Ramos (cell line): ENCODE measurements around the gene NDUFAF2.
"Not testable (repeated sequence)": the region's sequence is repeated elsewhere in the genome, so short reads cannot be mapped to it uniquely, and the experiment has no call there.

Source experiments
- in situ Hi-C: fragments of 300-500 bp; cut with MboI; formaldehyde crosslinking; loops from one replicate; pipeline ENCODE4 v1.14.3; 2022; ENCODE audit warnings: low sequenced_read_pairs; ENCODE audit not compliant: unreplicated experiment

Gene NDUFAF2

DNA sequence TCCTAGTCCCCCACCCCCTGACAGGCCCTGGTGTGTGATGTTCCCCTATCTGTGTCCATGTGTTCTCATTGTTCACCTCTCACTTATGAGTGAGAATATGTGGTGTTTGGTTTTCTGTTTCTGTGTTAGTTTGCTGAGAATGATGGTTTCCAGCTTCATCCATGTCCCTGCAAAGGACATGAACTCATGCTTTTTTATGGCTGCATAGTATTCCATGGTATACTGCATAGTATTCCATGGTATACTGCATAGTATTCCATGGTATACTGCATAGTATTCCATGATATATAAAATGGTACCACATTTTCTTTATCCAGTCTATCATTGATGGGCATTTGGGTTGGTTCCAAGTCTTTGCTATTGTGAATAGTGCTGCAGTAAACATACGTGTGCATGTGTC, 86.3 kb downstream of the NDUFAF2 start:
- in situ Hi-C loops: not testable (repeated sequence)

DNA sequence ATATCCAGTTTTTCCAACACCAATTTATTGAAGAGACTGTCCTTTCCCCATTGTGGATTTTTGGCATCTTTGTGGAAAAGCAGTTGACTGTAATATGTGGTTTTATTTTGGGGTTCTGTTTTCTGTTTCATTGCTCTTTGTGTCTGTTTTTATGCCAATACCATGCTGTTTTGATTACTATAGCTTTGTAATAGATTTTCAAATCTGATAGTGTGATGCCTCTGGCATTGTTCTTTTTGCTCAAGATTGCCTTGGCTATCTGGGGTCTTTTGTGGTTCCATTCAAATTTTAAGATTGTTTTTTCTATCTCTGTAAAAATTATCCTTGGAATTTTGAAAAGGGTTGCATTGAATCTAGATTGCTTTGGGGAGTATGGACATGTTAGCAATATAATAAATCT, 99.5 kb downstream of the NDUFAF2 start:
- in situ Hi-C loops: no loop called here

DNA sequence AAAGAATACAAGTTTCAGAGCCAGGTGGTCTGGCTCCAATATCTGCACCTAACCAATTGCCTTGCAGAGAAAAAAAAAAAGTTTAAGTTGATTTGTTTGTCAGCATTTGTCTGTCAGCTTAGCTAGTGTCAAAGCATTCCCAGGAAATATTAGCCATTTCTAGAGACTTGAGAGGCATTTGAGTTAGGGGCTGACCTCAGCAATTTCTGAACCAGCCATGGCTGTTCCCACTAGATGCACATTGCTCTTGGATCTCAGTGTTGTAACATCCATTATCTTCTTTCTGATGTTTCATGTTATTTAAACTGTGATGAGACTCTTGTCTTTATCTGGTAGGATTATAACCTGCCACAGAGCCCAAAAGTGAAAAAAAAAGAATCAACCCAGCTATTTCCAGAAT, 102.3 kb downstream of the NDUFAF2 start:
- in situ Hi-C loops: no loop called here

DNA sequence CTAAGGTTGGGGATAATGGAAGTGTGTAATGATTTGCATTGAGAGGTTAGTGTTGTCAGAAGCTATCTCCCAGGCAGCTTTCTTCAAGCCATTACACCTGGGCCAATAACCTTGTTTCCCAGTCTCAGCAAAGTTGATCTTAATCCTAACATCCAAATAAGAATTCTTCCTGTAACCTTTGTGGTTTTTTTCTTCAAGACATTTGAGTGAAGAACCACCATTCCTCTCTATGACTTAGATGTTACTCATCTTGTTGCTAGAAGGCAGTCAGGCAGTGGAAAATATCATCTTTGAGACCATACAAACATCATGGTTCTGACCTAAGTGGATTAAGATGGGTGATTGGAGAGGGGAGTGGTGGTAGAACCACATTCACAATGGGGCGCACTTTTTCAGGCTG, 103.5 kb downstream of the NDUFAF2 start:
- in situ Hi-C loops: no loop called here

DNA sequence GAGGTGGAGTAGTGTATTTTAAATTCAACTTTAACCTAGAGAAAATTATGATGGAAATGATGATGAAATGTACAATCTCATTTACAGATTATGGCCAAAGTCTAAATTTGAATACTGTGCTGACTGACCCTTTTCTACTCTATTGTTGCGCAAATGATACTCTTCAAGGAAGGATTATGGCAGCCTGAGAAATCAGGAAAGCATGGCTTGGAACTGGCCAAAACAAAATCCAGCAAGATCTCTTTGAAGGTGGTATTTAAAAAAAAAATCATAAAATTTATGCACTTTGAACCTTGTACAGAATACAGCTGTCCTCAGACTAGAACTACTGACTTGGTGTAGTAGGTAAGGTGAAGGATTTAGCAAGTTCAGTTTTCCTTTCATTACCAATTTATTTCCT, 105.3 kb downstream of the NDUFAF2 start:
- in situ Hi-C loops: no loop called here

DNA sequence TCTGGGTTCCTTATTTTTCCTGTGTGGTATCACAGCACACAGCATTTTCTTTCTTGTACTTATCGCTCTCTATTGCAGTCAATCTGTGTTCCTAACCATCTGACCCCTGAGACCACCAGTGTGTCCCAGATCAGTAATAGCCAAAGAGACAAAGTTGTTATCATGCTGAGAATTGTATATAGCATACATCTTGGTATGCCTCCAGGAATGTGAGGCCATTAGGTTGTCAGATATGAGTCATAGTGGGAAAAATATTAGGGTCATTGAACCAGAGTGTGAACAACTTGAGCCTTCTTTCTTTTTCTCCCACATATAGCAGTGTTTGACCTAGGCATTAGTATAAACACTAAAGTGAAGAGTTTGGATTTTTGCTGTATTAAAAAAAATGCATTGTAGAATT, 106.3 kb downstream of the NDUFAF2 start:
- in situ Hi-C loops: no loop called here

DNA sequence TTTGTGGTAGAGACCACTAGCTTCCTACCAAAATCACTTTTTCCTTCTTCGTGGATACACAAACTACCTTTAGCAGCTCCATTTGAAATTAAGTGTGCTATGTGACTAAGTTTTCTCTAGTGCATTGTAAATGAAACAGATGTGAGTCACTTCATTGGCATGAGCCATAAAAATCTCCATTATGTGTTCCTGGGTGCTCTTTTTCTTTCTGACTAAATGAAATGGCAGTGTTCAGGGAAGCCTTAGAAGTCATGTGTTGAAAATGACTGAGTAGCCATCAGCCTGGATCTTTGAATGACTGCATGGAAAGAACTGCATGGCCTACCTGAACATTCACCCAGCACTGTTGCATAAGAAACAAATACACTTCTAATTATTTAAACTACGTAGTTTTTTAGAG, 107.9 kb downstream of the NDUFAF2 start:
- in situ Hi-C loops: no loop called here

DNA sequence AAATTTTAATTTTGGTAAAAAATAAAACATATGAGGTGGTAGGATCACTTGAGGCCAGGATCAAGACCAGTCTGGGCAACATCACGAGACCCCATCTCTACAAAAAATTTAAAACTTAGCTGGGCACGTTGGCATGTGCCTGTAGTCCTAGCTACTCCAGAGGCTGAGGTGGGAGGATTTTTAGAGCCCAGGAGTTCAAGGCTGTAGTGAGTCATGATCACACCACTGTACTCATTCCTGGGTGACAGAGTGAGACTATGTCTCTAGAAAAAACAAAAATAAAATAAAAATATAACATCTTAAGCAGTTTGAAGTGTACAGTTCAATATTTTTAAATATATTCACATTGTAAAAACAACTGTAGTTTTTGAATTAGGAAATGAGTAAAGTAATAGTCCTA, 108.9 kb downstream of the NDUFAF2 start:
- in situ Hi-C loops: no loop called here

DNA sequence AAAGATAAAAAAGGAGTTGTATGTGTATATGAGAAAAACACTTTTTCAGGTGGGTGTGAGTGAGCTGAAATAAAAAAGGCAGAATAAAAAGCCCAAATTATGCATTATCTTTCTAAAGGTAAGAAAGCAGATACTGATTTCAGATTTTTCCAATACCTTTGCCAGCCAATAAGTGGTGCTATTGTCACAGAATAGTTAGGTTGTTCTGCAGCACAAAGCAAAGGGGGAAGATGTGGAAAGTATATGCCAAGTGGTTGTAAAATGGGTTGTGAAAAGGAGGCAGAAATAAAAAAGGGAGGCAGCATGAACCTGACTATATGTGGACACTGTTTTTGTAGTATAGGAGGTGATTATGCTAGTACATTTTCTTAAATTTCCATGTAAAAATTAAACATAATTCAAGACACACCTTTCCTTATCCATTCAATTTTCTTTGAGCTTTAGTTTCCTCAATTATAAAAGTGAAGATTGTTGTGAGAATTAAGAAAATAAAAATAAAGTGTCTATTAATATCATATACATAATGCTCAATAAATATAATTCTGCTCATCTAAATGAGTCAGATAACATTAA, 110.5 kb downstream of the NDUFAF2 start:
- in situ Hi-C loops: no loop called here

DNA sequence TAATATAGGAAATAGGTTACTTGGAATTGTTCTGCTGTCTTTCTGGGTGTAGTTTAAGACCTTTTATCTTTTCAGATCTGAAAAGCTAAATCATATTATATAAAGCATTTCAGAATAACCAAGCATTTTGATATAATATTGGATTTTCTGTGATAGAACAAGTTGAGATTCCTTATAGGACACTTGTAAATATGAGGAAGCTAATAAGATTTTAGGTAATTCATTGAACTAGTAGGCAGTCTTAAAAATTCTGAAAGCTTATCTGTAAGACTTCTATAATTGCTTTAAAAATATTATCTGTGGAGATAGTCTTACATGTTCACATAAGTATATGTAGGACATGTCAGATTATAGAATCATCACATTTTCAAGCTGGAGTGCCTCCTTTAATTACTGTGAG, 114.5 kb downstream of the NDUFAF2 start:
- in situ Hi-C loops: no loop called here

DNA sequence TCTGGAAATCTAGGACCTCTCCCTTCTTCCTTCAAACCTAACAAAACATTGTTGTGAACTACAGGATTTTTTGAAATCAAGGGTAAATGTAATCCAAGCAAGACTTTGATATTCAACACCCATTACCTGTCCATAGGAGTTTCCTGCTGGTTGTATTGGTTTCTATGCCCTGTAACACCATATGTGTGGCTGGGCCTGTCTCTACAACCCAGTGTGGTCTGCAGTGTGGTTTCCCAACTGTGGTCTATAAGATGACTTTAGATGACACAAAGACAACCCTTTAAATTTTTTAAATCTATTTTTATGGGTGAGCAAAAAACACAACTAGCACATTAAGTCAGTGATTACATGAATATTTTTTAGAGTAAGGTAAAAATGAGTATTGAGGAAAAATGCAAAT, 124.1 kb downstream of the NDUFAF2 start:
- in situ Hi-C loops: no loop called here

DNA sequence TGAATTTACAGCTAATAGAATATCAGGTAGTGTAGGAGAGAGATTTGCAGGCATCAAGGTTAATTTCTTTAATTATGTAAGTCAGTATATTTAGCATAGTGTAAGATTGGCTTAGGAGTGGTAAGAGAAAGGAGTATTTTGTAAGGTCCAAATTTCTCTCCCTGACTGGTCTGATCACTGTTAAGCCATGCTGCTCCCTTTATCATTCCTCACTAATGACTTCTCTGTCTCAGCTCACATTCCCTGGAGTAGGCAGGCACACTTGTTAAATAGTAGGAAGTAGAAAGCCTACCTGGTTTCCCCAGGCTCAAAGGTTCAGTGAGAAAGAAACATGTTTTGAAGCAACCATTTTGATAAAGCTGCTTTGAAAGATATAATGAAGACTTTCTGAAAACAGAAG, 126.5 kb downstream of the NDUFAF2 start:
- in situ Hi-C loops: no loop called here

DNA sequence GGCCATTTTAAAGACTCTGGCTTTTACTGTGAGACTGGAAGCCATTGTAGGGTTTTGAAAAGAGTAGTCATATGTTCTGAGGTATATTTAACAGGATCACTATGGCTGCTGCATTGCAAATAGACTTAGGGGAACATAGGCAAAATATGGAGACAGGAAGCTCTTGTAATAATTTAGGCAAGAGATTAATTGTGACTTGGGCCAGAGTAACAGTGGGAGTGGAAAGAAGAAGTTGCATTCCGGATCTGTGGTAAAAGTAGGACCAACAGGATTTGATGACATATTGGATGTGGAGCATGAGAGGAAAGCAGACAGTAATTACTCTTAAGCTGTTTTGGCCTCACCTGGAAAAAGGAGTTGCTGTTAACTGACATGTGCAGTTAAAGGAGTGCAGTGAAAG, 131.6 kb downstream of the NDUFAF2 start:
- in situ Hi-C loops: no loop called here

DNA sequence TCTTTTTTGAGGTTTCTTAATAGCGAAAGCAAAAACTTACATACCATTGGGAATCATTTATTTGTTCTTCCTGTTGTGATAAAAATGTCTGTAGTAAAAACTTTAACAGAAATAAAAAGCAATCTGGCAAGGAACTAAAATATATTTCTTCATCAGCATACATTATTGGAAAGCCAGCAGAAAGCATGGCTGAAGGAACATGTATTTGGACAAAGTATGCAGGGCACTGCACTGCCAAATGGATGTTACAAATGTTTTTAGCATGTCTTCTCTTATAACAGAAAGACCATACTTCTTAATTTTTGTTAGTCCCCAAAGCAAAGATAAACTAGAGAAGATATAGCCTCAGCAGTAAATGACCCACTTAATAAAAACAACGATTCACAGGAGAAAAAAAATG, 136.7 kb downstream of the NDUFAF2 start:
- in situ Hi-C loops: no loop called here

DNA sequence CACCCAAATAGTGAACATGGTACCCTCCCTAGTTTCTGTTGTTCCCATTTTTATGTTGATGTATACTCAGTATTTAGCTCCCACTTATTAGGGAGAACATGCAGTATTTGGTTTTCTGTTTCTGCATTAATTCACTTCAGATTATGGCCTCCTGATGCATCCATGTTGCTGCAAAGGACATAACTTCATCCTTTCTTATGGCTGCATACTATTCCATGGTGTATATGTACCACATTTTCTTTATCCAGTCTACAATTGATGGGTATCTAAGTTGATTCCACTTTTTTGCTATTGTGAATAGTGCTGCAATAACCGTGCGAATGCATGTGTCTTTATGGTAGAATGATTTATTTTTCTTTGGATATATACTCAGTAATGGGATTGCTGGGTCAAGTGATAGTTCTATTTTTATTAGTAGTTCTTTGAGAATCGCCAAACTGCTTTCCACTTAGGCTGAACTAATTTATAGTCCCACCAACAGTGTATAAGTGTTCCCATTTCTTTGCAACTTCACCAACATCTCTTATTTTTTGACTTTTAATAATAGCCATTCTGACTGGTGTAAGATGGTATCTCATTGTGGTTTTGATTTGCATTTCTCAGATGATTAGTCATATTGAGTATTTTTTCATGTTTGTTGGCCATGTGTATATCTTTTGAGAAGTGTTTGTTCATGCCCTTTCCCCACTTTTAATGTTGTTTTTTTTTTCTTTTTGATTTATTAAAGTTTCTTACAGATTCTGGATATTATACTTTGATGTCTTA, 137.7 kb downstream of the NDUFAF2 start:
- in situ Hi-C loops: no loop called here

DNA sequence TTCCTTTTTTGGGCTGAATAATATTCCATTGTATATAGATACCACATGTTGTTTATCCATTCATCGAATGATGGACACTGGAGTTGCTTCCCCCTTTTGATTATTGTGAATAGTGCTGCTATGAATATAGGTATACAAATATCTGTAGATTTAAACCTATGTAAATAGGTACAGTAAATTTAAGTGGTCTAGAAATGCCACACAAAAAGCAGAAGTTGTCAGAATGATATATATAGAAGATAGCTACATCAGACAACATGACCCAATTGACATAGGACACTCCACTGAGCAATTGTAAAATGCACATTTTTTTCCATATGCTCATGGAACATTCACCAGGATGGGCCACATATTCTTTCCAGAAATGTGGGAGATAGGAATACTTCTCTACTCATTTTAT, 139.7 kb downstream of the NDUFAF2 start:
- in situ Hi-C loops: no loop called here

DNA sequence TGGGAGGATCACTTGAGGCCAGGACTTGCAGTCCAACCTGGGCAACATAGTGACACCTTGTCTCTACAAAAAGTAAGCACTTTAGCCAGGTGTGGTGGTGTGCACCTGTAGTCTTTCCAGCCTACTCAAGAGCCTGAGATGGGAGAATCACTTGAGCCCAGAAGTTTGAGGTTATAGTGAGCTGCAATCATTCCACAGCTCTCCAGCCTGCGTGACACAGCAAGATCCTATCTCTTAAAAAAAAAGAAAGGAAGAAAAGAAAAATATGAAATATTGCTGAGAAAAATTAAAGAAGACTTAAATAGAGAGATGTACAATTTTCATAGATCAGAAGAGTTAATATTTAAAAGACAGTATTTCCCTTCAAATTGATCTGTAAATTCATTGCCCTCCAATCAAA, 140.9 kb downstream of the NDUFAF2 start:
- in situ Hi-C loops: no loop called here

DNA sequence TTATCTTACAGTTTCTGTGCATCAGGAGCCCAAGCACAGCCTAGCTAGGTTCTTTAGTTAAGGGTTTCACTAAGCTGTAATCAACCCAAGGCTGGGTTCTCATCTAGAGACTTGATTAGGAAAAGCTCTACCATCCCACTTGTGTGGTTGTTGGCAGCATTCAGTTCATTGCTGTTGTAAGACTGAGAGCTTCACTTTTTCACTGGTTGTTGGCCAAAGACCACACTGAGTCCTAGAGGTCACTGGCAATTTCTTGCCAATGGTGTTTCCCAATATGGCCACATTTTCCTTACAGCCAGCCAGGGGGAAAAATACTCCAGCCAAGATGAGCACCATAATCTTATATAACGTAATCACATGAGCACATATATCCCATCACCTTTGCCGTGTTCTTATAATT, 142.9 kb downstream of the NDUFAF2 start:
- in situ Hi-C loops: no loop called here

DNA sequence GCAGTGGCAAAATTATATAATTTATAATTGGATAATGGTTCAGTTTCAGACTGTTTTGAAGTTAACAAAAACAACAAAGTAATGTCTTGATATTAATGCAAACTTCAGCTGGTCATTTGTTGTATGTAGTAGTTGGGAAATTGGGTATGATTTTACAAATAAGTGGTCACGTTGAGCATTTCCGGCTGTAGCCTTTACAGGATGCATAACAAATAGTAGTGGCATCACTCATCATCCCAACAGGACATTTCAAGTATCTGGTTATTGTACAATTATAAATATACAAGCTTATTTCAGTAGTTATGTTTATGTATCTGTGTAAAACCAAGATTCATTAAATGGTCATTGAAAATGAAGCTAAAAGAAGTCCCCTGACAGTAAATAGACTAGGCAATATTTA, 144.3 kb downstream of the NDUFAF2 start:
- in situ Hi-C loops: no loop called here

DNA sequence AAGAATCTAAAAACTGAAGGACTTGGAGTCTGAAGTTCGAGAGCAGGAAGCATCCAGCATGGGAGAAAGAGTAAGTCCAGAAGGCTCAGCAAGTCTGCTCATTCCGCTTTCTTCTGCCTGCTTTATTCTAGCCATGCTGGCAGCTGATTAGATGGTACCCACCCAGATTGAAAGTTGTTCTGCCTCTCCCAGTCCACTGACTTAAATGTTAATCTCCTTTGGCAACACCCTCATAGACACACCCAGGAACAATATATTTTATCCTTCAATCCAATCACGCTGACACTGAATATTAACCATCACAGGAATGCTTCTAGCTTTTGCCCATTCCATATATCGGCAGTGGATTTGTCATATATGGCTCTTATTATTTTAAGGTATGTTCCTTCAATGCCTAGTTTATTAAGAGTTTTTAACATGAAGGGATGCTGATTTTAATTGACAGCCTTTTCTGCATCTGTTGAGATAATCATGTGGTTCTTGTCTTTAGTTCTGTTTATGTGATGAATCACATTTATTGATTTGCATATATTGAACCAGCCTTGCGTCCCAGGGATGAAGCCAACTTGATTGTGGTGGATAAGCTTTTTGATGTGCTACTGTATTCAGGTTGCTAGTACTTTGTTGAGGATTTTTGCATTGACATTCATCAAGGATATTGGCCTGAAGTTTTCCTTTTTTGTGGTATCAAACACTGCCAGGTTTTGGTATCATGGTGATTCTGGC, 148.2 kb downstream of the NDUFAF2 start:
- in situ Hi-C loops: not testable (repeated sequence)

DNA sequence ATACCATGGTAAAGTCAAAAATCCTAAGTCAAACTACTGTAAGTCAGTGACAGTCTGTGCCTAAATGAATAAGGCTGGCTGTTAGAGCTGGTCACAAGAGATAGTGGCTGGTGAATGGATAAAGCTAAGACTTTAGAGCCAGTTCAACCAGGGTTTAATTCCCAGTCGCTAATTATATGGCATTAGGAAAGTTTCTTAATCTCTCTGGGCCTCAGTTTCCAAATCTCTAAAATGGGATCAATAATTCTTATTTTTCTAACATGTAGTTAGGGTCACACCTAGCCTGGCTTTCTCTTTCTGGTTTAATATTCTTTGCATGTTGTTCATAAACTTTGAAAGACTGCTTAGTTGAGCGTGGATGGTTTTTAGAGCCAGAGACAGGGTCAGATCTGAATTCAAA, 152.5 kb downstream of the NDUFAF2 start:
- in situ Hi-C loops: no loop called here
